HG03135 (cell line): ENCODE measurements around the gene FAM13A.

Experiments
- ATAC-seq: cut with Tn5 transposase; IDR thresholded peaks from one replicate; pipeline ENCODE4 v1.9.1; 2021; ENCODE audit warnings: mild to moderate bottlenecking, moderate library complexity; ENCODE audit not compliant: unreplicated experiment

FAM13A gene

GRCh38 chr4:88690355-88690754, 366.6 kb downstream of the FAM13A start:
- no peak for ATAC-seq

GRCh38 chr4:88681209-88681608, 375.8 kb downstream of the FAM13A start:
- no peak for ATAC-seq
